SK-N-SH (cell line): ENCODE results near the gene CDIPT. TPM values are rescaled to one million over a fixed set of nuclear protein-coding genes. Genes with fewer than 3 reads are reported as not detected.

ENCODE experiments used
- CTCF ChIA-PET: fragments of 300-600, 350-600 bp; formaldehyde crosslinking; extraction: SDS; loops from one replicate; lab custom pipeline; 2021; lab: Yijun Ruan, JAX
- POLR2A ChIA-PET: fragments of 350-600 bp; sonication (Branson Sonifier 250); formaldehyde crosslinking; extraction: SDS; loops from one replicate; lab custom pipeline; 2020; ENCODE audit warnings: antibody characterized with exemption, inconsistent platforms; lab: Yijun Ruan, JAX
- DNase-seq: peaks from one replicate; pipeline ENCODE4 v3.0.0; 2012
- H2AFZ ChIP-seq: fragments of 200-600 bp; sonication (generic); 2 replicates; pipeline ENCODE4 v1.8.1; 2016; ENCODE audit warnings: antibody characterized with exemption, mild to moderate bottlenecking, low read depth
- H3F3A ChIP-seq: fragments of 200-600 bp; sonication (generic); replicated peaks from 2 replicates; pipeline ENCODE3; 2016; ENCODE audit warnings: antibody characterized with exemption, mild to moderate bottlenecking; ENCODE audit not compliant: insufficient read depth
- H3K27ac ChIP-seq, 2 experiments: fragments of 200-500 bp in 1 of 2; fragments of 200-600 bp in 1 of 2; sonication (Bioruptor generic) in 1 of 2; sonication (generic), shearing (Covaris generic) in 1 of 2; 2 replicates each; pipeline versions ENCODE4 v1.5.1 to v1.6.1; 2014 to 2016; ENCODE audit warnings: low read depth in 2 of 2, inconsistent platforms in 1 of 2, low read length in 1 of 2, mild to moderate bottlenecking in 1 of 2, mixed read lengths in 1 of 2
- H3K27me3 ChIP-seq: fragments of 200-600 bp; sonication (generic), shearing (Covaris generic); 2 replicates; pipeline ENCODE4 v1.6.1; 2016; ENCODE audit warnings: mixed run types; ENCODE audit not compliant: insufficient read depth
- H3K36me3 ChIP-seq, 2 experiments: fragments of 200-500 bp in 1 of 2; fragments of 200-600 bp in 1 of 2; sonication (Bioruptor generic) in 1 of 2; sonication (generic) in 1 of 2; replicated peaks in 1 of 2; 2 replicates each; pipeline versions ENCODE3 to v1.5.1; 2014 to 2016; ENCODE audit warnings: low read length in 1 of 2, mild to moderate bottlenecking in 1 of 2; ENCODE audit not compliant: insufficient read depth in 2 of 2, control insufficient read depth in 1 of 2
- H3K4me1 ChIP-seq, 2 experiments: fragments of 200-500 bp in 1 of 2; fragments of 200-600 bp in 1 of 2; sonication (Bioruptor generic) in 1 of 2; sonication (generic), shearing (Covaris generic) in 1 of 2; 2 replicates each; pipeline versions ENCODE4 v1.5.1 to v1.6.1; 2014 to 2016; ENCODE audit warnings: low read depth in 1 of 2, low read length in 1 of 2, mixed run types in 1 of 2; ENCODE audit not compliant: insufficient read depth in 2 of 2, control insufficient read depth in 1 of 2
- H3K4me2 ChIP-seq: fragments of 200-600 bp; sonication (generic), shearing (Covaris generic); 2 replicates; pipeline ENCODE4 v1.6.1; 2017; ENCODE audit warnings: mixed run types
- H3K4me3 ChIP-seq, 2 experiments: fragments of 200-500 bp in 1 of 2; fragments of 200-600 bp in 1 of 2; sonication (Bioruptor generic) in 1 of 2; sonication (generic), shearing (Covaris generic) in 1 of 2; 2 replicates each; pipeline versions ENCODE4 v1.5.1 to v1.8.1; 2014 to 2016; ENCODE audit warnings: low read depth in 2 of 2, inconsistent platforms in 1 of 2, low read length in 1 of 2, mild to moderate bottlenecking in 1 of 2, mixed read lengths in 1 of 2, moderate library complexity in 1 of 2
- H3K79me2 ChIP-seq: fragments of 200-600 bp; sonication (generic); 2 replicates; pipeline ENCODE4 v1.8.1; 2017; ENCODE audit warnings: mild to moderate bottlenecking; ENCODE audit not compliant: insufficient read depth
- H3K9ac ChIP-seq: fragments of 200-600 bp; sonication (generic); 2 replicates; pipeline ENCODE4 v1.6.1; 2017; ENCODE audit warnings: mixed run types
- H3K9me2 ChIP-seq: fragments of 200-600 bp; sonication (generic); 2 replicates; pipeline ENCODE4 v1.6.1; 2017; ENCODE audit warnings: mixed run types
- H3K9me3 ChIP-seq: fragments of 200-600 bp; sonication (generic); 2 replicates; pipeline ENCODE4 v1.6.1; 2017; ENCODE audit warnings: mixed run types, mild to moderate bottlenecking, moderate library complexity
- H4K20me1 ChIP-seq: fragments of 200-600 bp; sonication (generic); 2 replicates; pipeline ENCODE4 v1.6.1; 2017; ENCODE audit warnings: mild to moderate bottlenecking, mixed run types; ENCODE audit not compliant: insufficient read depth
- CHD2 ChIP-seq: fragments of 150-350 bp; IDR thresholded peaks from 2 replicates; pipeline ENCODE4 v1.6.1; 2018; ENCODE audit warnings: low read length; ENCODE audit not compliant: partially characterized antibody
- EZH2phosphoT487 ChIP-seq: fragments of 200-600 bp; sonication (generic); IDR thresholded peaks from 2 replicates; pipeline ENCODE4 v1.6.1; 2017; ENCODE audit warnings: low read depth, mixed run types, mild to moderate bottlenecking, antibody characterized with exemption, moderate library complexity, borderline replicate concordance
- FOXM1 ChIP-seq: IDR thresholded peaks from 2 replicates; pipeline ENCODE4 v1.4.0; 2012; ENCODE audit warnings: low read depth, mild to moderate bottlenecking
- GABPA ChIP-seq: IDR thresholded peaks from 2 replicates; pipeline ENCODE4 v1.4.0; 2012; ENCODE audit warnings: low read depth, mild to moderate bottlenecking
- IRF3 ChIP-seq: fragments of 150-350 bp; IDR thresholded peaks from 2 replicates; pipeline ENCODE4 v1.6.1; 2016; ENCODE audit warnings: mild to moderate bottlenecking, low read depth, low read length
- JUND ChIP-seq: IDR thresholded peaks from 2 replicates; pipeline ENCODE4 v1.4.0; 2012
- MAX ChIP-seq: IDR thresholded peaks from 2 replicates; pipeline ENCODE4 v1.4.0; 2012; ENCODE audit warnings: low read depth
- MEF2A ChIP-seq: IDR thresholded peaks from 2 replicates; pipeline ENCODE4 v1.4.0; 2012; ENCODE audit warnings: low read depth, borderline replicate concordance
- NFIC ChIP-seq: IDR thresholded peaks from 2 replicates; pipeline ENCODE4 v1.4.0; 2012; ENCODE audit warnings: borderline replicate concordance
- SMC3 ChIP-seq: IDR thresholded peaks from 2 replicates; pipeline ENCODE4 v1.6.1; 2012; ENCODE audit warnings: low read depth, low read length, improper control_type of control experiment
- TCF12 ChIP-seq: IDR thresholded peaks from 2 replicates; pipeline ENCODE4 v1.4.0; 2012
- TEAD4 ChIP-seq: IDR thresholded peaks from 2 replicates; pipeline ENCODE4 v1.4.0; 2012; ENCODE audit warnings: mild to moderate bottlenecking, borderline replicate concordance; ENCODE audit not compliant: insufficient read depth
- USF1 ChIP-seq: IDR thresholded peaks from 2 replicates; pipeline ENCODE4 v1.4.0; 2012; ENCODE audit warnings: low read depth, borderline replicate concordance
- USF2 ChIP-seq: fragments of 150-350 bp; IDR thresholded peaks from 2 replicates; pipeline ENCODE4 v1.6.1; 2017; ENCODE audit warnings: antibody characterized with exemption, low read length, low read depth, borderline replicate concordance
- WGBS: methylation state at CpG from one replicate; pipeline ENCODE4 v1.1.6; 2017; ENCODE audit warnings: low lambda C conversion rate; 5-methylcytosine and 5-hydroxymethylcytosine counted together
- polyA plus RNA-seq, 3 experiments: library from polyadenylated mRNA; depleted of rRNA; stranded (reverse); fragments of >200 nt; gene quantifications; 2 replicates each; pipeline ENCODE4 v1.2.3, GENCODE V29; 2012
- TF ChIP-seq, protein P1 (sequence below): fragments of 200-600 bp; sonication (generic); IDR thresholded peaks from 2 replicates; pipeline ENCODE4 v1.6.1; 2017; ENCODE audit warnings: antibody characterized with exemption, mild to moderate bottlenecking, moderate library complexity

CDIPT gene
- polyA plus RNA-seq, 1 of the 3 experiments (the other 2 are of a cell fraction) = 90.7 TPM

DNA sequence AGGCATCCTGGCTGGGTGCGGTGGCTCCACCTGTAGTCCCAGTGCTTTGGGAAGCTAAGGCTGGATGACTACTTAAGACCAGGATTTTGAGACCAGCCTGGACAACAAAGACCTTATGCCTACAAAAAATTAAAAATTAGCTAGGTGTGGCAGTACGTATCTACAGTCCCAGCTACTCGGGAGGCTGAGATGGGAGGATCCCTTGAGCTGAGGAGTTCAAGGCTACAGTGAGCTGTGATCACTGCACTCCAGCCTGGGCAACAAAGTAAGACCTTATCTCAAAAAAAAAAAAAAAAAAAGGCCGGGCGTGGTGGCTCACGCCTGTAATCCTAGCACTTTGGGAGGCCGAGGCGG, 36.7 kb downstream of the CDIPT start:
- peaks cover 41% of the 10 kb centered on the region for H3F3A ChIP-seq
- no peaks in the 10 kb centered on the region for H3K27me3 ChIP-seq
- ChIA-PET CTCF (interaction anchor here (0.6 to 14.0 kb wide), 4 partner anchors 9 to 183 kb away, joined by 3 to 129 read pairs (median 6); no protein-coding TSS in a partner anchor), POLR2A (no interaction called here)
- H3K79me2 ChIP-seq = peaks cover 85% of the 10 kb centered on the region
- peak overlapping the region; percentile 78; the same call in 1 of the 2 replicates for H3K9ac ChIP-seq
- peak overlapping the region in 1 of 2 experiments; percentile 97; a peak in 2 of 4 replicates for H3K27ac ChIP-seq
- H3K36me3 ChIP-seq = peaks cover 0 to 8% of the 10 kb centered on the region in 2 experiments
- no peaks in the 10 kb centered on the region for H3K9me3 ChIP-seq
- peaks cover 14 to 37% of the 10 kb centered on the region in 2 experiments; a peak in 3 of 4 replicates for H3K4me1 ChIP-seq
- no peaks in the 10 kb centered on the region for H4K20me1 ChIP-seq
- H3K9me2 ChIP-seq = no peaks in the 10 kb centered on the region
- peak overlapping the region in 1 of 2 experiments; percentile 20; a peak in 1 of 4 replicates for H3K4me3 ChIP-seq
- peak overlapping the region; percentile 90 for H3K4me2 ChIP-seq
- DNase-seq = no peak
- no peak for TF ChIP-seq MAX
- no peak for TF ChIP-seq USF1
- TF ChIP-seq MEF2A = no peak
- TF ChIP-seq, protein P1, sequence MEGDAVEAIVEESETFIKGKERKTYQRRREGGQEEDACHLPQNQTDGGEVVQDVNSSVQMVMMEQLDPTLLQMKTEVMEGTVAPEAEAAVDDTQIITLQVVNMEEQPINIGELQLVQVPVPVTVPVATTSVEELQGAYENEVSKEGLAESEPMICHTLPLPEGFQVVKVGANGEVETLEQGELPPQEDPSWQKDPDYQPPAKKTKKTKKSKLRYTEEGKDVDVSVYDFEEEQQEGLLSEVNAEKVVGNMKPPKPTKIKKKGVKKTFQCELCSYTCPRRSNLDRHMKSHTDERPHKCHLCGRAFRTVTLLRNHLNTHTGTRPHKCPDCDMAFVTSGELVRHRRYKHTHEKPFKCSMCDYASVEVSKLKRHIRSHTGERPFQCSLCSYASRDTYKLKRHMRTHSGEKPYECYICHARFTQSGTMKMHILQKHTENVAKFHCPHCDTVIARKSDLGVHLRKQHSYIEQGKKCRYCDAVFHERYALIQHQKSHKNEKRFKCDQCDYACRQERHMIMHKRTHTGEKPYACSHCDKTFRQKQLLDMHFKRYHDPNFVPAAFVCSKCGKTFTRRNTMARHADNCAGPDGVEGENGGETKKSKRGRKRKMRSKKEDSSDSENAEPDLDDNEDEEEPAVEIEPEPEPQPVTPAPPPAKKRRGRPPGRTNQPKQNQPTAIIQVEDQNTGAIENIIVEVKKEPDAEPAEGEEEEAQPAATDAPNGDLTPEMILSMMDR = no peak
- TF ChIP-seq CHD2 = no peak
- no peak for TF ChIP-seq IRF3
- TF ChIP-seq FOXM1 = no peak
- no peak for TF ChIP-seq NFIC
- no peak overlapping the region for H2AFZ ChIP-seq
- WGBS = 96% methylated on average over 8 of the region's 8 CpGs

- no peaks in the 10 kb centered on the region for H3K9me3 ChIP-seq
- H3K4me1 ChIP-seq = peaks cover 22 to 37% of the 10 kb centered on the region in 2 experiments; a peak in 3 of 4 replicates
- H3K79me2 ChIP-seq = peaks cover 88% of the 10 kb centered on the region
- 22% methylated on average over 10 of the region's 10 CpGs for WGBS
- peaks cover 0 to 8% of the 10 kb centered on the region in 2 experiments for H3K36me3 ChIP-seq
- peak overlapping the region; percentile 90 for H3K4me2 ChIP-seq
- H2AFZ ChIP-seq = no peak overlapping the region
- H3K27ac ChIP-seq = peak overlapping the region; percentile 54 to 97; a peak in 3 of 4 replicates
- ChIA-PET POLR2A (interaction anchor here (0.9 kb wide), 1 partner anchor 9 kb away, joined by 3 read pairs; no protein-coding TSS in a partner anchor), CTCF (interaction anchor here (1.1 to 14.0 kb wide), 5 partner anchors 8 to 36 kb away, joined by 3 to 129 read pairs (median 6); partner anchors contain the start of gene PAGR1)
- no peak for DNase-seq
- H4K20me1 ChIP-seq = no peaks in the 10 kb centered on the region
- H3K27me3 ChIP-seq = no peaks in the 10 kb centered on the region
- H3K4me3 ChIP-seq = peak overlapping the region in 1 of 2 experiments; percentile 47; a peak in 2 of 4 replicates
- peak overlapping the region; percentile 78 for H3K9ac ChIP-seq
- no peaks in the 10 kb centered on the region for H3K9me2 ChIP-seq
- H3F3A ChIP-seq = peaks cover 47% of the 10 kb centered on the region
- TF ChIP-seq MEF2A (peak; percentile 65), TCF12 (peak; percentile 89), JUND (peak; percentile 82), USF2 (no peak), CHD2 (no peak), SMC3 (no peak), NFIC (peak; percentile 77), USF1 (no peak), TEAD4 (0 out of 2 replicates have a peak, but pooled peaks have one; percentile 52), GABPA (no peak), EZH2phosphoT487 (no peak)
- TF ChIP-seq, protein P1 = no peak
Observed at GRCh38 chr16:29825145-29826044, 37.6 kb downstream of the CDIPT start.
